CD14-positive monocyte (primary cell): ENCODE data around the gene CENPP. TPM values are rescaled to one million over a fixed set of nuclear protein-coding genes. Genes with fewer than 3 reads are reported as not detected.
A peak's percentile ranks its signal among the peaks of the same experiment; 100 is the strongest.

Experiments used
- DNase-seq, 3 donors: peaks; one replicate each; pipeline ENCODE4 v3.0.0-alpha.2; 2011 to 2022
- H2AFZ ChIP-seq: 2 replicates; pipeline ENCODE4 v1.6.0; 2012; ENCODE audit warnings: mild to moderate bottlenecking, low read depth, low read length, inconsistent platforms; ENCODE audit not compliant: insufficient read depth, poor library complexity, severe bottlenecking
- H3K27ac ChIP-seq, 2 donors: 1 replicate in 1 of 2; 2 replicates in 1 of 2; pipeline ENCODE4 v1.5.1; 2012 to 2013; ENCODE audit warnings: low read length in 2 of 2, control low read depth in 1 of 2, inconsistent platforms in 1 of 2, low read depth in 1 of 2, mild to moderate bottlenecking in 1 of 2
- H3K27me3 ChIP-seq, 2 donors: one replicate each; pipeline versions ENCODE4 v1.6.0 to v1.6.1; 2011 to 2013; ENCODE audit warnings: low read length in 2 of 2; ENCODE audit not compliant: control insufficient read depth in 2 of 2, insufficient read depth in 2 of 2
- H3K36me3 ChIP-seq, 2 donors: replicated peaks in 1 of 2; 1 replicate in 1 of 2; 2 replicates in 1 of 2; pipeline versions ENCODE4 v1.5.1 to v1.6.1; 2012 to 2013; ENCODE audit warnings: low read length in 2 of 2, control low read depth in 1 of 2, inconsistent platforms in 1 of 2, mild to moderate bottlenecking in 1 of 2; ENCODE audit not compliant: insufficient read depth in 2 of 2, control insufficient read depth in 1 of 2
- H3K4me1 ChIP-seq, 2 donors: 1 replicate in 1 of 2; 2 replicates in 1 of 2; pipeline versions ENCODE4 v1.5.1 to v1.6.1; 2012 to 2013; ENCODE audit warnings: low read length in 2 of 2, control low read depth in 1 of 2, inconsistent platforms in 1 of 2, mild to moderate bottlenecking in 1 of 2, moderate library complexity in 1 of 2; ENCODE audit not compliant: insufficient read depth in 2 of 2, control insufficient read depth in 1 of 2
- H3K4me2 ChIP-seq: replicated peaks from 2 replicates; pipeline ENCODE3; 2012; ENCODE audit warnings: low read length, moderate library complexity, mild to moderate bottlenecking; ENCODE audit not compliant: poor library complexity, severe bottlenecking; ENCODE audit errors: extremely low read depth
- H3K4me3 ChIP-seq, 3 experiments: fragments of 200-600 bp in 1 of 3; sonication (generic) in 1 of 3; replicated peaks in 1 of 3; 1 replicate in 2 of 3; 2 replicates in 1 of 3; pipeline ENCODE4 v1.5.1; 2011 to 2013; ENCODE audit warnings: low read length in 3 of 3, mild to moderate bottlenecking in 3 of 3, control low read depth in 2 of 3, low read depth in 2 of 3, inconsistent platforms in 1 of 3, moderate library complexity in 1 of 3
- H3K79me2 ChIP-seq: 2 replicates; pipeline ENCODE4 v1.6.0; 2012; ENCODE audit warnings: mild to moderate bottlenecking, control low read depth, inconsistent platforms, low read length, moderate library complexity; ENCODE audit not compliant: insufficient read depth
- H3K9ac ChIP-seq: 2 replicates; pipeline ENCODE4 v1.6.0; 2017; ENCODE audit warnings: low read length, mild to moderate bottlenecking; ENCODE audit not compliant: insufficient read depth, poor library complexity, severe bottlenecking
- H3K9me3 ChIP-seq, 2 donors: replicated peaks in 1 of 2; 1 replicate in 1 of 2; 2 replicates in 1 of 2; pipeline versions ENCODE4 v1.5.1 to v1.6.1; 2012 to 2013; ENCODE audit warnings: low read length in 2 of 2, control low read depth in 1 of 2; ENCODE audit not compliant: control insufficient read depth in 1 of 2, insufficient read depth in 1 of 2
- H4K20me1 ChIP-seq: 2 replicates; pipeline ENCODE4 v1.6.0; 2012; ENCODE audit warnings: mild to moderate bottlenecking, low read length, control low read depth, moderate library complexity; ENCODE audit not compliant: insufficient read depth
- H3K27ac Mint-ChIP-seq, 7 donors: one replicate each; pipeline ENCODE4 v1.8.0; 2020; ENCODE audit warnings: mild to moderate bottlenecking in 7 of 7, mixed read lengths in 7 of 7, moderate library complexity in 6 of 7, inconsistent platforms in 2 of 7
- H3K27me3 Mint-ChIP-seq, 3 donors: one replicate each; pipeline ENCODE4 v1.8.0; 2021 to 2022; ENCODE audit warnings: low read depth in 3 of 3, mild to moderate bottlenecking in 3 of 3, mixed read lengths in 3 of 3, moderate library complexity in 3 of 3, inconsistent platforms in 1 of 3
- H3K36me3 Mint-ChIP-seq, 2 donors: one replicate each; pipeline ENCODE4 v1.8.0; 2020; ENCODE audit warnings: mixed read lengths in 2 of 2, inconsistent platforms in 1 of 2, mild to moderate bottlenecking in 1 of 2
- H3K4me1 Mint-ChIP-seq: one replicate; pipeline ENCODE4 v1.8.0; 2020; ENCODE audit warnings: mild to moderate bottlenecking, mixed read lengths
- H3K4me3 Mint-ChIP-seq, 2 donors: one replicate each; pipeline ENCODE4 v1.8.0; 2020; ENCODE audit warnings: mild to moderate bottlenecking in 2 of 2, mixed read lengths in 2 of 2, moderate library complexity in 1 of 2
- H3K9me3 Mint-ChIP-seq, 7 donors: one replicate each; pipeline ENCODE4 v1.8.0; 2020 to 2022; ENCODE audit warnings: mixed read lengths in 7 of 7, mild to moderate bottlenecking in 6 of 7, moderate library complexity in 6 of 7, inconsistent platforms in 2 of 7
- WGBS: methylation state at CpG from one replicate; pipeline ENCODE4 v1.1.5; 2013; ENCODE audit warnings: missing lambda C conversion rate; ENCODE audit not compliant: insufficient coverage; 5-methylcytosine and 5-hydroxymethylcytosine counted together
- intact Hi-C, 2 donors: fragments of 100-400 bp; cut with micrococcal nuclease; formaldehyde crosslinking; loops; one replicate each; pipeline versions ENCODE4 v1.15.0 to v1.15.1; 2023
- polyA plus RNA-seq, 3 donors: library from polyadenylated mRNA; depleted of rRNA in 1 of 3; unstranded in 2 of 3; stranded (reverse) in 1 of 3; fragments of 300-500 nt in 2 of 3; fragments of >200 nt in 1 of 3; fragmentation: Illumina TruSeq in 2 of 3; gene quantifications; 1 replicate in 2 of 3; 2 replicates in 1 of 3; pipeline ENCODE4 v1.2.3, GENCODE V29; 2012 to 2021
- TF ChIP-seq, protein P1 (sequence below): fragments of 200-600 bp; IDR thresholded peaks from one replicate; pipeline ENCODE4 v1.8.0; 2022; ENCODE audit warnings: antibody characterized with exemption, mild to moderate bottlenecking

The CENPP gene
- polyA plus RNA-seq, 3 donors, result 0.50 to 1.1 (median 1.1) TPM

- intact Hi-C loops, result no loop called here
- no peaks in the 10 kb centered on the region for H3K9me3 ChIP-seq
- TF ChIP-seq, protein P1, sequence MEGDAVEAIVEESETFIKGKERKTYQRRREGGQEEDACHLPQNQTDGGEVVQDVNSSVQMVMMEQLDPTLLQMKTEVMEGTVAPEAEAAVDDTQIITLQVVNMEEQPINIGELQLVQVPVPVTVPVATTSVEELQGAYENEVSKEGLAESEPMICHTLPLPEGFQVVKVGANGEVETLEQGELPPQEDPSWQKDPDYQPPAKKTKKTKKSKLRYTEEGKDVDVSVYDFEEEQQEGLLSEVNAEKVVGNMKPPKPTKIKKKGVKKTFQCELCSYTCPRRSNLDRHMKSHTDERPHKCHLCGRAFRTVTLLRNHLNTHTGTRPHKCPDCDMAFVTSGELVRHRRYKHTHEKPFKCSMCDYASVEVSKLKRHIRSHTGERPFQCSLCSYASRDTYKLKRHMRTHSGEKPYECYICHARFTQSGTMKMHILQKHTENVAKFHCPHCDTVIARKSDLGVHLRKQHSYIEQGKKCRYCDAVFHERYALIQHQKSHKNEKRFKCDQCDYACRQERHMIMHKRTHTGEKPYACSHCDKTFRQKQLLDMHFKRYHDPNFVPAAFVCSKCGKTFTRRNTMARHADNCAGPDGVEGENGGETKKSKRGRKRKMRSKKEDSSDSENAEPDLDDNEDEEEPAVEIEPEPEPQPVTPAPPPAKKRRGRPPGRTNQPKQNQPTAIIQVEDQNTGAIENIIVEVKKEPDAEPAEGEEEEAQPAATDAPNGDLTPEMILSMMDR, result no peak
- H4K20me1 ChIP-seq, result peaks cover 56% of the 10 kb centered on the region
- Mint-ChIP-seq H3K4me3 (no peak overlapping the region), H3K27ac (peak overlapping the region in 1 of 7 donors; percentile 16), H3K9me3 (no peaks in the 10 kb centered on the region), H3K27me3 (no peaks in the 10 kb centered on the region), H3K36me3 (peaks cover 39 to 46% of the 10 kb centered on the region in 2 donors), H3K4me1 (peaks cover 9% of the 10 kb centered on the region)
- H3K27ac ChIP-seq, result no peak overlapping the region
- no peaks in the 10 kb centered on the region for H3K4me1 ChIP-seq
- H2AFZ ChIP-seq, result no peak overlapping the region
- H3K36me3 ChIP-seq, result peaks cover 19 to 64% of the 10 kb centered on the region in 2 donors
- H3K27me3 ChIP-seq, result no peaks in the 10 kb centered on the region
- DNase-seq, result no peak
- 93% methylated on average over 4 of the region's 5 CpGs for WGBS
- no peak overlapping the region for H3K9ac ChIP-seq
- H3K4me3 ChIP-seq, result no peak overlapping the region
- no peak overlapping the region for H3K4me2 ChIP-seq
- H3K79me2 ChIP-seq, result peaks cover 66% of the 10 kb centered on the region
Observed at GRCh38 chr9:92661127-92661526, 335.4 kb downstream of the CENPP start.

GRCh38 chr9:92661743-92662142 is 336.0 kb downstream of the CENPP start:
- no peak for DNase-seq
- intact Hi-C loops, result no loop called here
- WGBS, result 89% methylated on average over 3 of the region's 4 CpGs
- Histone ChIP-seq H3K27me3 (no peaks in the 10 kb centered on the region), H3K79me2 (peaks cover 72% of the 10 kb centered on the region), H3K36me3 (peaks cover 19 to 64% of the 10 kb centered on the region in 2 donors), H4K20me1 (peaks cover 56% of the 10 kb centered on the region), H3K9ac (no peak overlapping the region), H3K4me1 (no peaks in the 10 kb centered on the region), H3K4me3 (no peak overlapping the region), H3K9me3 (no peaks in the 10 kb centered on the region), H2AFZ (no peak overlapping the region), H3K4me2 (no peak overlapping the region), H3K27ac (no peak overlapping the region)
- Mint-ChIP-seq H3K4me1 (peaks cover 11% of the 10 kb centered on the region), H3K4me3 (no peak overlapping the region), H3K36me3 (peaks cover 39 to 43% of the 10 kb centered on the region in 2 donors), H3K9me3 (peaks cover 0 to under 1% (median 0%) of the 10 kb centered on the region in 7 donors), H3K27ac (peak overlapping the region in 2 of 7 donors; percentile 53 to 68), H3K27me3 (no peaks in the 10 kb centered on the region)
- TF ChIP-seq, protein P1, result no peak
